DND-41 (cell line): Measurements from ENCODE around the gene CLK3.

ENCODE experiments used
- ATAC-seq: fragments of 200-7000 bp; cut with Tn5 transposase; 3 replicates; pipeline ENCODE4 v1.9.1; 2021; ENCODE audit warnings: low read depth; ENCODE audit not compliant: insufficient read depth
- DNase-seq: peaks from one replicate; pipeline ENCODE4 v3.0.0-alpha.2; 2020
- H2AFZ ChIP-seq: 2 replicates; pipeline ENCODE4 v1.6.0; 2012; ENCODE audit warnings: low read depth, low read length
- H3K27ac ChIP-seq: 2 replicates; pipeline ENCODE4 v1.5.1; 2012; ENCODE audit warnings: low read length, inconsistent platforms
- H3K27me3 ChIP-seq: fragments of 200-600 bp; sonication (generic); 2 replicates; pipeline ENCODE4 v1.6.0; 2012; ENCODE audit warnings: low read length, mild to moderate bottlenecking, inconsistent platforms; ENCODE audit not compliant: insufficient read depth, poor library complexity
- H3K36me3 ChIP-seq: 2 replicates; pipeline ENCODE4 v1.5.1; 2012; ENCODE audit warnings: low read length, inconsistent platforms; ENCODE audit not compliant: insufficient read depth
- H3K4me1 ChIP-seq: 2 replicates; pipeline ENCODE4 v1.5.1; 2012; ENCODE audit warnings: mild to moderate bottlenecking, low read length; ENCODE audit not compliant: insufficient read depth
- H3K4me2 ChIP-seq: 2 replicates; pipeline ENCODE4 v1.6.0; 2012; ENCODE audit warnings: mild to moderate bottlenecking, moderate library complexity, low read length, inconsistent platforms; ENCODE audit not compliant: insufficient read depth
- H3K4me3 ChIP-seq, 2 experiments: fragments of 200-600 bp in 1 of 2; shearing (Covaris generic) in 1 of 2; 2 replicates each; pipeline ENCODE4 v1.5.1; 2012 to 2016; ENCODE audit warnings: inconsistent platforms in 2 of 2, low read length in 2 of 2, mild to moderate bottlenecking in 2 of 2, low read depth in 1 of 2, moderate library complexity in 1 of 2
- H3K79me2 ChIP-seq: 2 replicates; pipeline ENCODE4 v1.6.0; 2012; ENCODE audit warnings: low read length, inconsistent platforms; ENCODE audit not compliant: insufficient read depth
- H3K9ac ChIP-seq: 2 replicates; pipeline ENCODE4 v1.6.0; 2012; ENCODE audit warnings: low read depth, mild to moderate bottlenecking, inconsistent platforms, low read length, moderate library complexity
- H3K9me3 ChIP-seq: 2 replicates; pipeline ENCODE4 v1.5.1; 2012; ENCODE audit warnings: low read length, moderate library complexity, mild to moderate bottlenecking, inconsistent platforms; ENCODE audit not compliant: insufficient read depth, severe bottlenecking
- H4K20me1 ChIP-seq: 2 replicates; pipeline ENCODE4 v1.6.0; 2012; ENCODE audit warnings: low read length; ENCODE audit not compliant: insufficient read depth
- CTCF ChIP-seq: IDR thresholded peaks from 2 replicates; pipeline ENCODE4 v1.5.1; 2012; ENCODE audit warnings: borderline replicate concordance, low read length, moderate library complexity, mild to moderate bottlenecking; ENCODE audit not compliant: poor library complexity, severe bottlenecking; ENCODE audit errors: extremely low read depth
- EZH2 ChIP-seq: IDR thresholded peaks from 3 replicates; pipeline ENCODE4 v1.6.1; 2012; ENCODE audit warnings: borderline replicate concordance, low read depth, mild to moderate bottlenecking, moderate library complexity, low read length, inconsistent platforms; ENCODE audit not compliant: severe bottlenecking

Gene CLK3

DNA sequence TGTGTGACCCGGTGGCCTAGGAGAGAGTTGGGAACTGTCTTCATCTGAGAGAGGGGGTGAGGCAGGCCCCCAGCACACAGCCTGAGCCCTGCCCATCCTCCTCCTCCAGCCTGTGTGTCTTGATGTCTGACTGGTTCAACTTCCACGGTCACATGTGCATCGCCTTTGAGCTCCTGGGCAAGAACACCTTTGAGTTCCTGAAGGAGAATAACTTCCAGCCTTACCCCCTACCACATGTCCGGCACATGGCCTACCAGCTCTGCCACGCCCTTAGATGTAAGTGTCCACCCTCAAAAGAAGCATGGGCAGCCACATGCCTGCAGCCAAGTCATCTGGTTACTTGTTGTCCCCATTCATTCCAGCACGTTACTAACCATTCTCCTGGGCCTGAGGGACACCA is 10.1 kb downstream of the CLK3 start:
- Histone ChIP-seq H4K20me1 (peaks cover 75% of the 10 kb centered on the region), H3K79me2 (peaks cover 17% of the 10 kb centered on the region), H3K27ac (no peak overlapping the region), H3K36me3 (peaks cover 99% of the 10 kb centered on the region), H3K4me1 (no peaks in the 10 kb centered on the region), H3K27me3 (no peaks in the 10 kb centered on the region), H3K9ac (no peak overlapping the region), H3K4me2 (no peak overlapping the region), H3K4me3 (no peak overlapping the region), H2AFZ (no peak overlapping the region), H3K9me3 (no peaks in the 10 kb centered on the region)
- no peak for TF ChIP-seq EZH2
- no peak for ATAC-seq
- no peak for DNase-seq

DNA sequence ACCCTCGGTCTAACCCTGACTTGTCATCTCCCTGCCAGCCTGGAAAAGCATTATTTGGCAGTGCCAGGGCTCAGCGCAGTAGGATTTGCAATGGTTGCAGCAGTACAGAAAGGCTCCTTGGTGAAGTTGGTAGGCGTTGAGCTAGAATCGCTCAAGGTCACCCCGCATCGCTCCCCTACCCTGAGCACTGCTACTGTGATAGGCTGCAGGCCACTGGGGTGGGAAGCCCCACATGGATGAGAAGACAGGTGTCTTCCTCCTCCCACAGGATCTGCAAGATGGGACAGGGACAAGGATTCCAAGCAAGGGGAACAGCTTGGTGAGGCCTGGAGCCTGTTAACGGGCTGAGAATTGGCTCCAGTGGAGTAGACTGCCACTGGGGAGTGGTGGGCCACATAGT is 10.7 kb downstream of the CLK3 start:
- no peaks in the 10 kb centered on the region for H3K4me1 ChIP-seq

GRCh38 chr15:74626752-74627692 is 11.4 kb downstream of the CLK3 start:
- no peaks in the 10 kb centered on the region for H3K27me3 ChIP-seq
- no peak overlapping the region for H3K9ac ChIP-seq
- H4K20me1 ChIP-seq = peaks cover 75% of the 10 kb centered on the region
- H2AFZ ChIP-seq = no peak overlapping the region
- H3K36me3 ChIP-seq = peaks cover 99% of the 10 kb centered on the region
- peaks cover 4% of the 10 kb centered on the region; the same call in 1 of the 2 replicates for H3K79me2 ChIP-seq
- H3K4me3 ChIP-seq = no peak overlapping the region
- no peaks in the 10 kb centered on the region for H3K9me3 ChIP-seq
- H3K4me1 ChIP-seq = no peaks in the 10 kb centered on the region
- no peak for ATAC-seq
- H3K4me2 ChIP-seq = no peak overlapping the region
- DNase-seq = no peak
- no peak overlapping the region for H3K27ac ChIP-seq
- no peak for TF ChIP-seq EZH2
- no peak for TF ChIP-seq CTCF

More for the DNA sequence above, 10.7 kb downstream of the CLK3 start:
- Histone ChIP-seq H3K79me2 (peaks cover 11% of the 10 kb centered on the region), H2AFZ (no peak overlapping the region), H3K27me3 (no peaks in the 10 kb centered on the region), H3K4me3 (no peak overlapping the region), H4K20me1 (peaks cover 75% of the 10 kb centered on the region), H3K36me3 (peaks cover 99% of the 10 kb centered on the region), H3K9me3 (no peaks in the 10 kb centered on the region), H3K4me2 (no peak overlapping the region), H3K9ac (no peak overlapping the region), H3K27ac (no peak overlapping the region)
- ATAC-seq (no peak), DNase-seq (no peak)
- no peak for TF ChIP-seq CTCF
- no peak for TF ChIP-seq EZH2

- Histone ChIP-seq H3K27me3 (no peaks in the 10 kb centered on the region), H3K9me3 (no peaks in the 10 kb centered on the region), H3K4me1 (no peaks in the 10 kb centered on the region), H2AFZ (no peak overlapping the region), H3K4me2 (no peak overlapping the region), H4K20me1 (peaks cover 74% of the 10 kb centered on the region), H3K27ac (no peak overlapping the region), H3K79me2 (no peaks in the 10 kb centered on the region; the same call in 1 of the 2 replicates), H3K9ac (no peak overlapping the region), H3K36me3 (peaks cover 99% of the 10 kb centered on the region), H3K4me3 (no peak overlapping the region)
- no peak for ATAC-seq
- TF ChIP-seq EZH2 (no peak), CTCF (no peak)
- no peak for DNase-seq
Measured at GRCh38 chr15:74627766-74628165, 12.1 kb downstream of the CLK3 start.
